Measurements from ENCODE around the gene EID3.
A peak's percentile ranks its signal among the peaks of the same experiment; 100 is the strongest.

Gene EID3

DNA sequence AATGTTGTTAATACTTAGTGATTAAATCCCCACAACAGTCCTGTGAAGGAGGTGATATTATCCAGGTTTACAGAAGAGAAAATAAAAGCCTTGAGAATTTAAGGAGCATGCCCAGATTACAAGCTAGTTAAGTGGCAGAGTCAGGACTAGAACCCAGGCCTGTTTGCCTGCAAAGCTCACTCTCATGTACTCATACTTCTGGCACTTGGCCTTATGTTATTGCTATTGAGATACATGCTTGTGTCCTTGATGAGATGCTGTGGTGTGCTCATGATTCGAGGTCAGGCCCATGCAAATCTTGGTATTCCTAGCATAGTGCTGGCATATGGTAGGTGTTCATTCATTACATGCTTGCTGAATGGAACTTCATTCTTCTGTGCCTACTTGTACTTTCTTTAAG lies 7.6 kb upstream of the EID3 start:
- H3K4me3 ChIP-seq (ENCODE audit: low read depth, low read length), result no peak overlapping the region
- DNase-seq (ENCODE audit: low read depth), result no peak
- TF ChIP-seq CTCF (IDR thresholded peaks at IDR 0.05; ENCODE audit: low read depth, low read length, missing control alignments), result no peak

DNA sequence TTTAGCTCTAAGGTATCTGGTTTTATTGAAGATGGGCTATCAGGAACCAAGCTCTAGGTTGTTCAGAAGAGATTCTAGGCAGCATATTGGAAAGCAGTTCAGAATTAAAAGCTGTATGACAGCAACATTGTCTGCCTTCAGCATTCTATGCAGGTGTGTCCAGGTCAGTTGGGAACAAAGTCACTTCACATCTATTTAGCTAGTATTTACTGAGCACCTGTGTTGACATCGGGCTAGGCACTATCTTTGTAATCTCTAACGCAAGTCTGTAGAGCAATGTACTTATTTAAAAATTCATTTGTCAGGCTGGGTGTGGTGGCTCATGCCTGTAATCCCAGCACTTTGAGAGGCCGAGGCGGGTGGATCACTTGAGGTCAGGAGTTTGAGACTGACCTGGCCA lies 6.8 kb upstream of the EID3 start:
- DNase-seq (ENCODE audit: low read depth), result no peak
- TF ChIP-seq CTCF (IDR thresholded peaks at IDR 0.05; ENCODE audit: low read depth, low read length, missing control alignments), result no peak
- no peak overlapping the region for H3K4me3 ChIP-seq (ENCODE audit: low read depth, low read length)

DNA sequence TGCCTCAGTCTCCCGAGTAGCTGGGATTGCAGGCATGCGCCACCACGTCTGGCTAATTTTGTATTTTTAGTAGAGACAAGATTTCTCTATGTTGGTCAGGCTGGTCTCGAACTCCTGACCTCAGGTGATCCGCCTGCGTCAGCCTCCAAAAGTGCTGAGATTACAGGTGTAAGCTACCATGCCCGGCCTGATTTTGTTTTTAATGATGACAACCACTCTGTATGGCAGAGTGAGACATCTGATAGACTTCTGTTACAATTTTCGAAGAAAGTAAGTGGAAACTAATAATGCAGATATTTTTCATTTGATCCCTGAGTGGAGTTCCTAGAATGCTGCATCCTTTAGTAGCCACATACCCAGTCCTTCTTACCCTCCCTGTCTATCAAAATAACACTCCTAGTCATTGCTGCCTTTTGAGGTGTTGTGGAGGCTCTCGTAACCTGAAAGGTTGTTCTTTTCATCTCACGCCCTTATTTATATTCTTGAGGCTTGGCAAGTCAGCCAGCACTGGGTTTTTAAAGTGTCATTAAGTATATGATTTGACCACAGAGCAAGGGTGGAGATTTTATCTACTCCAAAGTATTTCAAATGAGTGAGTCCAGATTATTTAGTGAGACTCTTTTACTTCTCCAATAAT lies 5.9 kb upstream of the EID3 start:
- H3K4me3 ChIP-seq (ENCODE audit: low read depth, low read length), result no peak overlapping the region
- TF ChIP-seq CTCF (IDR thresholded peaks at IDR 0.05; ENCODE audit: low read depth, low read length, missing control alignments), result no peak
- DNase-seq (ENCODE audit: low read depth), result no peak

- no peak for DNase-seq (ENCODE audit: low read depth)
- no peak overlapping the region for H3K4me3 ChIP-seq (ENCODE audit: low read depth, low read length)
- no peak for TF ChIP-seq CTCF (IDR thresholded peaks at IDR 0.05; ENCODE audit: low read depth, low read length, missing control alignments)
Observed at GRCh38 chr12:104299842-104300481, 3.6 kb upstream of the EID3 start.

- DNase-seq (ENCODE audit: low read depth), result no peak
- peak overlapping the region; percentile 43; the same call in 1 of the 2 replicates for H3K4me3 ChIP-seq (ENCODE audit: low read depth, low read length)
- no peak for TF ChIP-seq CTCF (IDR thresholded peaks at IDR 0.05; ENCODE audit: low read depth, low read length, missing control alignments)
Observed at GRCh38 chr12:104304261-104305009, 896 bp downstream of the EID3 start.

DNA sequence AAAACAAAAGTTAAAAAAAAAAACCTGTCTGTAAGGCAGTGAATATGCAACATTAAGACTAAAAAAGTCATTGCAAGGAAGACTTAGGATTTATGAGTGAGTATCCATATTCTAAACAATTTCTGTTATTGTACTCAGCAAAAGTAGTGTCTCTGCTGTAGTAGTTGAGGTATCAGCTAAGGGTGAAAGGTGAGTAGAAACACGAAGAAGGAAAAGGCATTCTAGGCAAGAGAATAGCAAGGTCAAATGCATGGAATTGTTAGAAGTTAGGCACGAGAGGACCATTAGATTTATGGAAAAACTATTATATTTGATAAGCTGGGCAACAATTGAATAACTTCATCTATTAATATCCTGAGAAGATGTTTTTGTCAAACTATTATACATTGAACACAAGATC lies 1.8 kb downstream of the EID3 start:
- no peak overlapping the region for H3K4me3 ChIP-seq (ENCODE audit: low read depth, low read length)
- no peak for DNase-seq (ENCODE audit: low read depth)
- no peak for TF ChIP-seq CTCF (IDR thresholded peaks at IDR 0.05; ENCODE audit: low read depth, low read length, missing control alignments)
